Transverse colon (tissue), 4 donors: ENCODE results near the gene CLEC20A.

Experiments
- POLR2AphosphoS5 ChIP-seq, 3 donors: sonication (generic); formaldehyde crosslinking; IDR thresholded peaks; one replicate each; pipeline ENCODE4 v1.6.1; 2016; ENCODE audit warnings: antibody characterized with exemption in 3 of 3
- TF ChIP-seq, protein P1 (sequence below), 5 experiments: fragments of 200-600 bp in 3 of 5; fragments of 450-650 bp in 2 of 5; sonication (generic) in 3 of 5; IDR thresholded peaks; 1 replicate in 2 of 5; 2 replicates in 3 of 5; pipeline ENCODE4 v1.5.1; 2016 to 2017; ENCODE audit warnings: antibody characterized with exemption in 5 of 5, inconsistent platforms in 3 of 5, mild to moderate bottlenecking in 2 of 5, moderate library complexity in 1 of 5

GRCh38 chr1:178434360-178434759 is 62.4 kb downstream of the CLEC20A start:
- TF ChIP-seq, protein P1, sequence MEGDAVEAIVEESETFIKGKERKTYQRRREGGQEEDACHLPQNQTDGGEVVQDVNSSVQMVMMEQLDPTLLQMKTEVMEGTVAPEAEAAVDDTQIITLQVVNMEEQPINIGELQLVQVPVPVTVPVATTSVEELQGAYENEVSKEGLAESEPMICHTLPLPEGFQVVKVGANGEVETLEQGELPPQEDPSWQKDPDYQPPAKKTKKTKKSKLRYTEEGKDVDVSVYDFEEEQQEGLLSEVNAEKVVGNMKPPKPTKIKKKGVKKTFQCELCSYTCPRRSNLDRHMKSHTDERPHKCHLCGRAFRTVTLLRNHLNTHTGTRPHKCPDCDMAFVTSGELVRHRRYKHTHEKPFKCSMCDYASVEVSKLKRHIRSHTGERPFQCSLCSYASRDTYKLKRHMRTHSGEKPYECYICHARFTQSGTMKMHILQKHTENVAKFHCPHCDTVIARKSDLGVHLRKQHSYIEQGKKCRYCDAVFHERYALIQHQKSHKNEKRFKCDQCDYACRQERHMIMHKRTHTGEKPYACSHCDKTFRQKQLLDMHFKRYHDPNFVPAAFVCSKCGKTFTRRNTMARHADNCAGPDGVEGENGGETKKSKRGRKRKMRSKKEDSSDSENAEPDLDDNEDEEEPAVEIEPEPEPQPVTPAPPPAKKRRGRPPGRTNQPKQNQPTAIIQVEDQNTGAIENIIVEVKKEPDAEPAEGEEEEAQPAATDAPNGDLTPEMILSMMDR (IDR thresholded peaks at IDR 0.05), result no peak
- no peak for TF ChIP-seq POLR2AphosphoS5 (IDR thresholded peaks at IDR 0.05)
